Measurements from ENCODE around the gene MEPE.

DNA sequence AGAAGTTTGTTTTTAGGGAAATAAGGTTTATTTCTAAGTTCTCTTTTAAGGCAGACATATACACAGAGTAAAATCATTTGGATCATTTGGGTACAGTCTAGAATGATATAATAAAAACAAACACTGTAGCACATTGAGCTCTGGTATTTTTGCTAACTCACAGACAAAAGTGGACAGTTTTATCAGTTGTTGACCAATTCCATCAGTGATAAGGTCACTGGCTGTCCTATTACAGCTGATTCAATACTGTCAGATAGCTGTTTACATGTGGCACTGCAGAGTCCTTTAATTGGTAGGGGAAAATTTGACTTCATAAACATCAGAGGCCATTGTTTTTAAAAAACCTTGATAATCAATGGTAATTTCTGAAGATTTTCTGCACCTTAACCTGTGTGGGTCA, 29.9 kb upstream of the MEPE start:
- TF ChIP-seq POLR2AphosphoS5 (IDR thresholded peaks at IDR 0.05): no peak
- TF ChIP-seq, protein P1, sequence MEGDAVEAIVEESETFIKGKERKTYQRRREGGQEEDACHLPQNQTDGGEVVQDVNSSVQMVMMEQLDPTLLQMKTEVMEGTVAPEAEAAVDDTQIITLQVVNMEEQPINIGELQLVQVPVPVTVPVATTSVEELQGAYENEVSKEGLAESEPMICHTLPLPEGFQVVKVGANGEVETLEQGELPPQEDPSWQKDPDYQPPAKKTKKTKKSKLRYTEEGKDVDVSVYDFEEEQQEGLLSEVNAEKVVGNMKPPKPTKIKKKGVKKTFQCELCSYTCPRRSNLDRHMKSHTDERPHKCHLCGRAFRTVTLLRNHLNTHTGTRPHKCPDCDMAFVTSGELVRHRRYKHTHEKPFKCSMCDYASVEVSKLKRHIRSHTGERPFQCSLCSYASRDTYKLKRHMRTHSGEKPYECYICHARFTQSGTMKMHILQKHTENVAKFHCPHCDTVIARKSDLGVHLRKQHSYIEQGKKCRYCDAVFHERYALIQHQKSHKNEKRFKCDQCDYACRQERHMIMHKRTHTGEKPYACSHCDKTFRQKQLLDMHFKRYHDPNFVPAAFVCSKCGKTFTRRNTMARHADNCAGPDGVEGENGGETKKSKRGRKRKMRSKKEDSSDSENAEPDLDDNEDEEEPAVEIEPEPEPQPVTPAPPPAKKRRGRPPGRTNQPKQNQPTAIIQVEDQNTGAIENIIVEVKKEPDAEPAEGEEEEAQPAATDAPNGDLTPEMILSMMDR (IDR thresholded peaks at IDR 0.05 in 8 of 11, conservative IDR thresholded peaks at IDR 0.05 in 3 of 11): no peak

All from spleen (tissue), 7 donors.